DOHH2 (cell line): ENCODE measurements around the gene TNFRSF6B.

Source experiments
- H3F3A ChIP-seq: fragments of 200-600 bp; sonication (generic), shearing (Covaris generic); 2 replicates; pipeline ENCODE4 v1.6.0; 2016; ENCODE audit warnings: antibody characterized with exemption, mild to moderate bottlenecking; ENCODE audit not compliant: control insufficient read depth, insufficient read depth
- H3K27ac ChIP-seq: fragments of 200-600 bp; sonication (generic); 2 replicates; pipeline ENCODE4 v1.5.1; 2014; ENCODE audit warnings: low read depth, mild to moderate bottlenecking, low read length, moderate library complexity
- H3K27me3 ChIP-seq: fragments of 200-600 bp; sonication (generic); 2 replicates; pipeline ENCODE4 v1.6.1; 2014; ENCODE audit warnings: mild to moderate bottlenecking, low read length, mixed read lengths; ENCODE audit not compliant: control insufficient read depth
- H3K36me3 ChIP-seq: fragments of 200-600 bp; sonication (generic); 2 replicates; pipeline ENCODE4 v1.6.1; 2014; ENCODE audit warnings: mild to moderate bottlenecking, low read length, moderate library complexity, mixed read lengths; ENCODE audit not compliant: control insufficient read depth
- H3K4me1 ChIP-seq: fragments of 200-600 bp; sonication (generic); 2 replicates; pipeline ENCODE4 v1.6.1; 2014; ENCODE audit warnings: mild to moderate bottlenecking, low read length, mixed read lengths; ENCODE audit not compliant: control insufficient read depth
- H3K4me2 ChIP-seq: fragments of 200-600 bp; sonication (generic); 2 replicates; pipeline ENCODE4 v1.6.0; 2014; ENCODE audit warnings: mild to moderate bottlenecking, low read length, moderate library complexity
- H3K4me3 ChIP-seq: fragments of 200-600 bp; sonication (generic); 2 replicates; pipeline ENCODE4 v1.5.1; 2014; ENCODE audit warnings: mild to moderate bottlenecking, low read length, mixed read lengths
- H3K79me2 ChIP-seq: fragments of 200-600 bp; sonication (generic); 2 replicates; pipeline ENCODE4 v1.6.1; 2014; ENCODE audit warnings: mild to moderate bottlenecking, low read length, mixed read lengths; ENCODE audit not compliant: control insufficient read depth
- H3K9me2 ChIP-seq: fragments of 200-600 bp; sonication (generic); replicated peaks from 2 replicates; pipeline ENCODE4 v1.6.1; 2014; ENCODE audit warnings: mild to moderate bottlenecking, low read length, mixed read lengths; ENCODE audit not compliant: control insufficient read depth
- H3K9me3 ChIP-seq: fragments of 200-600 bp; sonication (generic); 2 replicates; pipeline ENCODE4 v1.6.1; 2014; ENCODE audit warnings: antibody characterized with exemption, low read length, mixed read lengths; ENCODE audit not compliant: control insufficient read depth, insufficient read depth
- H4K20me1 ChIP-seq: fragments of 200-600 bp; sonication (generic); 2 replicates; pipeline ENCODE4 v1.6.0; 2014; ENCODE audit warnings: low read depth, mild to moderate bottlenecking, antibody characterized with exemption, low read length, moderate library complexity; ENCODE audit not compliant: control insufficient read depth, insufficient read depth
- EZH2phosphoT487 ChIP-seq: fragments of 200-600 bp; sonication (generic); IDR thresholded peaks from 2 replicates; pipeline ENCODE4 v1.6.1; 2017; ENCODE audit warnings: borderline replicate concordance, mild to moderate bottlenecking, antibody characterized with exemption, low read length, moderate library complexity, mixed read lengths
- TF ChIP-seq, protein P1 (sequence below): fragments of 200-600 bp; sonication (generic); IDR thresholded peaks from one replicate; pipeline ENCODE4 v1.5.1; 2014; ENCODE audit warnings: antibody characterized with exemption, mild to moderate bottlenecking, low read depth, low read length; ENCODE audit not compliant: poor library complexity, severe bottlenecking

The TNFRSF6B gene

DNA sequence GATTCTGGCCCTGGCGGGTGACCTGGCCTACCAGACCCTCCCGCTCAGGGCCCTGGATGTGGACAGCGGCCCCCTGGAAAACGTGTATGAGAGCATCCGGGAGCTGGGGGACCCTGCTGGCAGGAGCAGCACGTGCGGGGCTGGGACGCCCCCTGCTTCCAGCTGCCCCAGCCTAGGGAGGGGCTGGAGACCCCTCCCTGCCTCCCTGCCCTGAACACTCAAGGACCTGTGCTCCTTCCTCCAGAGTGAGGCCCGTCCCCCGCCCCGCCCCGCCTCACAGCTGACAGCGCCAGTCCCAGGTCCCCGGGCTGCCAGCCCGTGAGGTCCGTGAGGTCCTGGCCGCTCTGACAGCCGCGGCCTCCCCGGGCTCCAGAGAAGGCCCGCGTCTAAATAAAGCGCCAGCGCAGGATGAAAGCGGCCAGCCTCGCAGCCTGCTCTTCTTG is 42.3 kb downstream of the TNFRSF6B start:
- TF ChIP-seq, protein P1, sequence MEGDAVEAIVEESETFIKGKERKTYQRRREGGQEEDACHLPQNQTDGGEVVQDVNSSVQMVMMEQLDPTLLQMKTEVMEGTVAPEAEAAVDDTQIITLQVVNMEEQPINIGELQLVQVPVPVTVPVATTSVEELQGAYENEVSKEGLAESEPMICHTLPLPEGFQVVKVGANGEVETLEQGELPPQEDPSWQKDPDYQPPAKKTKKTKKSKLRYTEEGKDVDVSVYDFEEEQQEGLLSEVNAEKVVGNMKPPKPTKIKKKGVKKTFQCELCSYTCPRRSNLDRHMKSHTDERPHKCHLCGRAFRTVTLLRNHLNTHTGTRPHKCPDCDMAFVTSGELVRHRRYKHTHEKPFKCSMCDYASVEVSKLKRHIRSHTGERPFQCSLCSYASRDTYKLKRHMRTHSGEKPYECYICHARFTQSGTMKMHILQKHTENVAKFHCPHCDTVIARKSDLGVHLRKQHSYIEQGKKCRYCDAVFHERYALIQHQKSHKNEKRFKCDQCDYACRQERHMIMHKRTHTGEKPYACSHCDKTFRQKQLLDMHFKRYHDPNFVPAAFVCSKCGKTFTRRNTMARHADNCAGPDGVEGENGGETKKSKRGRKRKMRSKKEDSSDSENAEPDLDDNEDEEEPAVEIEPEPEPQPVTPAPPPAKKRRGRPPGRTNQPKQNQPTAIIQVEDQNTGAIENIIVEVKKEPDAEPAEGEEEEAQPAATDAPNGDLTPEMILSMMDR = no peak
- no peak for TF ChIP-seq EZH2phosphoT487
- Histone ChIP-seq H3K36me3 (peaks cover 12% of the 10 kb centered on the region; the same call in 1 of the 2 replicates), H3K4me3 (0 out of 2 replicates have a peak overlapping the region, but pooled peaks have one; percentile 66)

DNA sequence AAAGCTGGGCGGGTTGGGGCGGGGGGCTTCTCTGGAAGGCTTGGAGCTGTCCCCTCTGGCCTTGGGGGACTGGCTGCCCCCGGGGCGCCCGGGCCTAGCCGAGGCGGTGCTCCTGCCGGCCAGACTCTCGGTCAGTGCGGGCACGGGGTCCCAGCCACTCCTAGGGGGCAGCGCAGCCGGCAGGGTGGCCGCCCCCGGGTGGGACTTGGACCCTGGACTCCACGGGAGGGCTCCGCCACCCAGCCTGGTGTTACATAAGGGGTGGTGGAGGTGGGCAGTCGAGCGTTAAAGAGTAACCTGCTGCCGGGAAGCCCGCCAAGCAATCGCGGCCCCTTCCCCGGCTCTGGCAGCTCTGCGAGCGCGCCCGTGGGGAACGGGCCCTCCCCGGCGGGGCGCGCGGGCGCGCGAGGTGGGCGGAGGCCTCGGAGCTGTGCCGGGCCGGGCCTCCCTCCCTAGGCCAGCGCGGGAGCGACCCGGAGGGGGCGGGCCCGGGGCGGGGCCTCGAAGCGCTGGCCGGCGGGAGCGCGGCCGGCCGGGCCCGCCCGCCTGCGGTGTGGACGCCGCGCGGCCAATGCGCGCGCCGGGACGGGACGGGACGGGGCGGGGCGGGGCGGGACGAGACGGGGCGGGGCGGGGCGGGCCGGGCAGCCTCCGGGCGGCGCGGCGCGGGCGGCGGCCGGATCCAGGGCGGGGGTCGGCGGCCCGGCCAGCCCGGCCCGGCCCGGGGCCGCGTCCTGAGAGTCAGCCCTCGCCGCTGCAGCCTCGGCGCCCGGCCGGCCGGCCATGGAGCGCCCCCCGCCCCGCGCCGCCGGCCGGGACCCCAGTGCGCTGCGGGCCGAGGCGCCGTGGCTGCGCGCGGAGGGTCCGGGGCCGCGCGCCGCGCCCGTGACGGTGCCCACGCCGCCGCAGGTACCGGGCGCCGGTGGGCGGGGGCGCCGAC is 42.9 kb downstream of the TNFRSF6B start, which contains the start of gene SLC2A4RG:
Gene SLC2A4RG (plus strand): TSS at position 647 of the 940 bp plus-strand sequence. CDS start 137 bp downstream, at position 784.
- 0 out of 2 replicates have a peak, but pooled peaks cover 4% of the 10 kb centered on the region for H3F3A ChIP-seq
- no peaks in the 10 kb centered on the region for H3K79me2 ChIP-seq
- peaks cover 42% of the 10 kb centered on the region for H3K4me1 ChIP-seq
- H3K9me3 ChIP-seq = no peaks in the 10 kb centered on the region
- H3K27me3 ChIP-seq = no peaks in the 10 kb centered on the region
- peak within 1 kb of the TSS; percentile 66 for H3K4me3 ChIP-seq
- H4K20me1 ChIP-seq = no peaks in the 10 kb centered on the region
- 0 out of 2 replicates have a peak, but pooled peaks cover 8% of the 10 kb centered on the region for H3K36me3 ChIP-seq
- peak within 1 kb of the TSS; percentile 67 for H3K4me2 ChIP-seq
- no peak for TF ChIP-seq EZH2phosphoT487
- no peaks in the 10 kb centered on the region for H3K9me2 ChIP-seq
- H3K27ac ChIP-seq = no peak within 1 kb of the TSS

More for the DNA sequence above, 42.3 kb downstream of the TNFRSF6B start:
- Histone ChIP-seq H3F3A (0 out of 2 replicates have a peak, but pooled peaks cover under 1% of the 10 kb centered on the region), H3K27me3 (no peaks in the 10 kb centered on the region), H3K9me2 (no peaks in the 10 kb centered on the region), H4K20me1 (no peaks in the 10 kb centered on the region), H3K27ac (no peak overlapping the region), H3K4me2 (peak overlapping the region; percentile 67), H3K79me2 (no peaks in the 10 kb centered on the region), H3K4me1 (peaks cover 42% of the 10 kb centered on the region), H3K9me3 (no peaks in the 10 kb centered on the region)

DNA sequence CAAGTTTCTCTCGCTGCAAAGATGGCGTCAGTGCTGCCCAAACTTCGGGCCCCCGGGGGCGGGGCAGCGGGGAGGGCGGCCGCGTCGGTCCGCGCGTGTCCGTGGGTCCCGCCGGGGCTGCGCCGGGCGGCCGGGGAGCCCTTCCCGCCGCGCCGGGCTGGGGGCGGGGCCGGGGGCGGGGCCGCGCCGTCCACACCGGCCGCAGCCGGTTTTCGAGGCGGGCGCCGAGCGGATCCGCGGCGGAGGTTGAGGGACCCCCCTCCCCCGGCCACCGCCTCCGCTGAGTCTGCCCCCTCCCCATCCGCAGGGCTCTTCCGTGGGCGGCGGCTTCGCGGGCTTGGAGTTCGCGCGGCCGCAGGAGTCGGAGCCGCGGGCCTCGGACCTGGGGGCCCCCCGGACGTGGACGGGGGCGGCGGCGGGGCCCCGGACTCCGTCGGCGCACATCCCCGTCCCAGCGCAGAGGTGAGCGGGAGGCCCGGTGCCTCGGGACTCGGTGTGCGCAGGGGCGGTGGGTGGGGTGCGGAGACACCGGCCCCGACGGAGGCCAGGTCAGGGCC is 43.7 kb downstream of the TNFRSF6B start:
- 0 out of 2 replicates have a peak, but pooled peaks cover 5% of the 10 kb centered on the region for H3K36me3 ChIP-seq
- H3K9me2 ChIP-seq = no peaks in the 10 kb centered on the region
- no peak for TF ChIP-seq EZH2phosphoT487
- TF ChIP-seq, protein P1 = no peak
- H3K27ac ChIP-seq = no peak overlapping the region
- H3K4me2 ChIP-seq = peak overlapping the region; percentile 61
- peaks cover 42% of the 10 kb centered on the region for H3K4me1 ChIP-seq
- peak overlapping the region; percentile 65 for H3K4me3 ChIP-seq
- no peaks in the 10 kb centered on the region for H3K27me3 ChIP-seq
- H3F3A ChIP-seq = 0 out of 2 replicates have a peak, but pooled peaks cover 4% of the 10 kb centered on the region
- H3K79me2 ChIP-seq = no peaks in the 10 kb centered on the region
- H4K20me1 ChIP-seq = no peaks in the 10 kb centered on the region
- H3K9me3 ChIP-seq = no peaks in the 10 kb centered on the region
